GM12801 (cell line): ENCODE measurements around the gene CSK.

Experiments
- TF ChIP-seq, protein P1 (sequence below): IDR thresholded peaks from one replicate; pipeline ENCODE4 v1.5.1; 2011; ENCODE audit warnings: control low read depth; ENCODE audit not compliant: insufficient read length; ENCODE audit errors: extremely low read depth

The CSK gene

DNA sequence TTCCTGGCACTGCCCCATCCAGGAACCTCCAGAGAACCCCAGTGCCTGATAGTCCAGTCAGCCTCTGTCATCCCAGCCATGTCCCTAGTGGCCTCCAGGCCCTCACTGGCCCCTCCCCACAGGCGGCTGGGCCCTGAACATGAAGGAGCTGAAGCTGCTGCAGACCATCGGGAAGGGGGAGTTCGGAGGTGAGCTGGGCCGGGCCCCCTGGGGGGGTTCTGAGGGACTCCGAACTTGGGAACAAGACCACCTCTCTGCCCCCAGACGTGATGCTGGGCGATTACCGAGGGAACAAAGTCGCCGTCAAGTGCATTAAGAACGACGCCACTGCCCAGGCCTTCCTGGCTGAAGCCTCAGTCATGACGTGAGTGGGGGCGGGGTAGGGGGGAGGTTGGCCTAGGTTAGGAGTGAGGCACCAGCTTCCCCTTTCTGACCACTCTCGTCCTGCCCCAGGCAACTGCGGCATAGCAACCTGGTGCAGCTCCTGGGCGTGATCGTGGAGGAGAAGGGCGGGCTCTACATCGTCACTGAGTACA lies 18.7 kb downstream of the CSK start:
- TF ChIP-seq, protein P1, sequence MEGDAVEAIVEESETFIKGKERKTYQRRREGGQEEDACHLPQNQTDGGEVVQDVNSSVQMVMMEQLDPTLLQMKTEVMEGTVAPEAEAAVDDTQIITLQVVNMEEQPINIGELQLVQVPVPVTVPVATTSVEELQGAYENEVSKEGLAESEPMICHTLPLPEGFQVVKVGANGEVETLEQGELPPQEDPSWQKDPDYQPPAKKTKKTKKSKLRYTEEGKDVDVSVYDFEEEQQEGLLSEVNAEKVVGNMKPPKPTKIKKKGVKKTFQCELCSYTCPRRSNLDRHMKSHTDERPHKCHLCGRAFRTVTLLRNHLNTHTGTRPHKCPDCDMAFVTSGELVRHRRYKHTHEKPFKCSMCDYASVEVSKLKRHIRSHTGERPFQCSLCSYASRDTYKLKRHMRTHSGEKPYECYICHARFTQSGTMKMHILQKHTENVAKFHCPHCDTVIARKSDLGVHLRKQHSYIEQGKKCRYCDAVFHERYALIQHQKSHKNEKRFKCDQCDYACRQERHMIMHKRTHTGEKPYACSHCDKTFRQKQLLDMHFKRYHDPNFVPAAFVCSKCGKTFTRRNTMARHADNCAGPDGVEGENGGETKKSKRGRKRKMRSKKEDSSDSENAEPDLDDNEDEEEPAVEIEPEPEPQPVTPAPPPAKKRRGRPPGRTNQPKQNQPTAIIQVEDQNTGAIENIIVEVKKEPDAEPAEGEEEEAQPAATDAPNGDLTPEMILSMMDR, result no peak

DNA sequence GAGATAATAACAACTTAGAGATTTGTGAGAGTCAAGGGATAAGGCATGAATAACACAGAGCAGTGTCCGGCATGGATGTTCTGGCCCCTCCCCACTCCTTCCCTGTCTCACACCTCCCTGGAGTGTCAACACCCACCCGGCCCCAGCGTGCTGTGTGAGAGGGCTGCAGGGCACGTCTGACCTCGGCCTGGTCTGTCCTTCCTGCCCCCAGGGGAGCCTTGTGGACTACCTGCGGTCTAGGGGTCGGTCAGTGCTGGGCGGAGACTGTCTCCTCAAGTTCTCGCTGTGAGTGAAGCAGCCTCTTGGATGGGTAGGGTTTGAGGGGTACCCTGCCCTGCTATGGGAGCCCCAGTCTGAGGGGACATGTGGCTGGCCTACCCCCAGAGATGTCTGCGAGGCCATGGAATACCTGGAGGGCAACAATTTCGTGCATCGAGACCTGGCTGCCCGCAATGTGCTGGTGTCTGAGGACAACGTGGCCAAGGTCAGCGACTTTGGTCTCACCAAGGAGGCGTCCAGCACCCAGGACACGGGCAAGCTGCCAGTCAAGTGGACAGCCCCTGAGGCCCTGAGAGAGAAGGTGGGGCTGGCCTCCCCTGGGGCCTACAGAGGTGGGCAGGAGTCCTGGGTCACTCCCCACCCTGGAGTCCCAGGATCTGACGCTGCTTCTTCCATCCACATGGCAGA lies 19.6 kb downstream of the CSK start:
- TF ChIP-seq, protein P1, result no peak

DNA sequence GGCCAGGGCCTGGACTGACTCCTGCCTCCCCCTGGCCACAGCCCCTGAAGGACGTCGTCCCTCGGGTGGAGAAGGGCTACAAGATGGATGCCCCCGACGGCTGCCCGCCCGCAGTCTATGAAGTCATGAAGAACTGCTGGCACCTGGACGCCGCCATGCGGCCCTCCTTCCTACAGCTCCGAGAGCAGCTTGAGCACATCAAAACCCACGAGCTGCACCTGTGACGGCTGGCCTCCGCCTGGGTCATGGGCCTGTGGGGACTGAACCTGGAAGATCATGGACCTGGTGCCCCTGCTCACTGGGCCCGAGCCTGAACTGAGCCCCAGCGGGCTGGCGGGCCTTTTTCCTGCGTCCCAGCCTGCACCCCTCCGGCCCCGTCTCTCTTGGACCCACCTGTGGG lies 20.4 kb downstream of the CSK start:
- TF ChIP-seq, protein P1, result no peak

DNA sequence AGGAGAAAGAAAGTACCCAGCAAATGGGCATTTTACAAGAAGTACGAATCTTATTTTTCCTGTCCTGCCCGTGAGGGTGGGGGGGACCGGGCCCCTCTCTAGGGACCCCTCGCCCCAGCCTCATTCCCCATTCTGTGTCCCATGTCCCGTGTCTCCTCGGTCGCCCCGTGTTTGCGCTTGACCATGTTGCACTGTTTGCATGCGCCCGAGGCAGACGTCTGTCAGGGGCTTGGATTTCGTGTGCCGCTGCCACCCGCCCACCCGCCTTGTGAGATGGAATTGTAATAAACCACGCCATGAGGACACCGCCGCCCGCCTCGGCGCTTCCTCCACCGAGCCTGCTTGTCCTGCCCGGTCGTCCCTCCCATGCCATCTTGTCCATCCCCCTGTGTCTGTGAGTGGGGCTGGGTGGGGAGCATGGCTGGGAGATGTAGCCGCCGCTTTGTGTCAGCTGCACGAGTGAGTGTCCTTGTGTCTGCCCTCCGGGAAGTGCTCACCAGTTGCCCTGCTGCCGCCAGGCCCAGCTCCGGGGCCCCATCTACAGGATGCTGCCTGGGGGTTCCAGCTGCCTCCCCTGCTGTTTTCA lies 21.1 kb downstream of the CSK start:
- TF ChIP-seq, protein P1, result no peak

DNA sequence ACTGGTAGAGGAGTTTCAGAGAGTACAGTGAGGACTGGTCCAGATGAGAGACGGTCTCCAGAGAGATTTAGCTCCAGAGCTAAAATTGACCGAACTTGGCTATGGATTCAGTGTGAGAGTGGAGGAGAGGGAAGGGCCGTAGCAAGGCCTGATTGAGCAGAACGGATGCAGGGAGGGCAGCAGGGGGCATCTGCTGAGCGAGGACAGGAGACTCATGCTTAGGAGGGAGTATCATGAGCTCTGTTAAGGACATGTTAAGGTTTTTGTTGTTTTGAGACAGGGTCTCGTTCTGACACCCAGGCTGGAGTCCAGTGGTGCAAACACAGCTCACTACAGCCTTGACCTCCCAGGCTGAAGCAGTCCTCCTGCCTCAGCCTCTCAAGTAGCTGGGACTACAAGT lies 23.1 kb downstream of the CSK start:
- TF ChIP-seq, protein P1, result no peak

DNA sequence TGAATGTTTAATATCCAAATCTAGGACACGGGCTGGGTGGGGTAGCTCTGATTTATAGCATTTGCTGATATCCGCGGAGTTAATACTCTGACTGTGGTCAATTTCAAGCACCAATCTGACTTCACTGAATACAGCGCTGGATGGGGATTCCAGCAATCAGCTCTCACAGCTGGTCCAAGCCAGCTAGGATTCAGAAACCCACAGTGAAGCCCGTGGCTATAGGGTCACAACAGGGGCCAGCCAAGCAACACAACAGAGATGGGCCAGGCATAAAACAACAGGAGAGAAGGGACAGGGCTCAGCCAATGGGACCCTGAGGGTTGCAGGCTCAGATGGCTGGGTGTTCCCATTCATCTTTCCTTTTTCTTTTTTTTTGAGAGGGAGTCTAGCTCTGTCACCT lies 25.4 kb downstream of the CSK start:
- TF ChIP-seq, protein P1, result no peak

DNA sequence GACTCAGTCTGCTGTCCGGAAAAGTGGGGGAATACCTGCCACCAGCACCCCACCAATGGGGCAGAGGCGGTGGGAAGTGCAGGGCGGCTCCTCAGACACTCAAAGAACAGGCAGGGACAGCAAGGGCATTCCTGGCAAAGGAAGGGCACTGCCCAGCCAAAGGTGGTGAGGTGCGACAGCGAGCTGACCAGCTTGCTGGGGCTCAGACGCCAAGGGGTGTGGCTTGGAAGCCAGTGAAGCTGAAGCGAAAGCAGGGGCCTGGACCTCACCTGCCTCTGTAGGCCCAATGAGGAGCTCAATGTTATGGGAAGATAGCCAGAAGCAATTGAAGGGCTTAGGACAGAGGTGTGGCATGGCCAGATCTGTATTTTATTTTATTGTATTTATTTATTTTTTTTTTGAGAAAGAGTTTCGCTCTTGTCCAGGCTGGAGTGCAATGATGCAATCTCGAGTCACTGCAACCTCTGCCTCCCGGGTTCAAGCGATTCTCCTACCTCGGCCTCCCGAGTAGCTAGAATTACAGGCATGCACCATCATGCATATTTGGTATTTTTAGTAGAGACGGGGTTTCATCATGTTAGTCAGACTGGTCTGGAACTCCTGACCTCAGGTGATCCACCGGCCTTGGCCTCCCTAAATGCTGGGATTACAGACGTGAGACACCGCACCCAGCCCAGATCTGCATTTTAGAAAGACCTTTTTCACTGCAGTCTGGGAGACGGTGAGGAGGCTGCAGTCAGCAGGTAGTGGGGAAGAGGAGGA lies 26.4 kb downstream of the CSK start:
- TF ChIP-seq, protein P1, result no peak
